Inflammatory macrophage treated with lipopolysaccharide for 4 hours (primary cell): ENCODE results near the gene SKOR1.
A peak's percentile ranks its signal among the peaks of the same experiment; 100 is the strongest.

Experiments
- DNase-seq: peaks from one replicate; pipeline ENCODE4 v3.0.0-alpha.2; 2020

Gene SKOR1

DNA sequence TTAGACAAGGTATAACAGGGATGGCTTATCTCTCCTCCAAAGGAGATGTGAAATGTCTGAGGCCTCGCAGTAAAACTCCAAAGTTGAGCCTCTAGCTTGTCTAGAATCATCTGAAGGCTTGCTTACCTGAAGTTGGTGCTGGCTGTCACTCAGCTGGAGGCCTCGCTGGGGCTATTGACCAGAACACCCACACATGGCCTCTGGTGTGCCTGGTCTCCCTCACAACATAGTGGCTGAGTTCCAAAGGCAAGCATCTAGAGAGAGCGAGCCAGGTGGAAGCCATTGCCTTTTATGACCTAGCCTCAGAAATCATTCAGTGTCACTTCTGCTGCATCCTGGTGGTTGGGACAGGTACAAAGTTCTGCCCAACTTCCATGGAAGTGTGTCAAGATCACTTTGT lies 31.9 kb downstream of the SKOR1 start:
- no peak for DNase-seq

GRCh38 chr15:67859331-67859946 lies 34.1 kb downstream of the SKOR1 start:
- no peak for DNase-seq

DNA sequence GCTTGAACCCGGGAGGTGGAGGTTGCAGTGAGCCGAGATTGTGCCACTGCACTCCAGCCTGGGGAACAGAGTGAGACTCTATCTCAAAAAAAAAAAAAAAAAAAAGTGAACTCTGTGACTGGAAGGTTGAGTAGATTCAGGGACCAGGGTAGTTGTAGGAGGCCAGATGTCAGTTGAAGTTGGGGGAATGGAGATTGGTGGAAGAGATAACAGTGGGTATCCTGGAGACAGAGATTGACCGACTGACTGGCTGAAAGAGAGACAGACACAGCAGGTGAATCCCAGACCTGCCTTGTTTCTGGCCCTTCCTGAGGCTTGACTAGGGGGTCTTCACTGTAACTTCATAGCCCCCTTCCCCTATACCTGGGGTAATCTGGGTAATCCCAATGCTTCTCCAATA lies 36.7 kb downstream of the SKOR1 start:
- no peak for DNase-seq

- no peak for DNase-seq
Measured at GRCh38 chr15:67862750-67863441, 37.6 kb downstream of the SKOR1 start.

GRCh38 chr15:67863442-67863987 lies 38.2 kb downstream of the SKOR1 start:
- peak; percentile 73 for DNase-seq

DNA sequence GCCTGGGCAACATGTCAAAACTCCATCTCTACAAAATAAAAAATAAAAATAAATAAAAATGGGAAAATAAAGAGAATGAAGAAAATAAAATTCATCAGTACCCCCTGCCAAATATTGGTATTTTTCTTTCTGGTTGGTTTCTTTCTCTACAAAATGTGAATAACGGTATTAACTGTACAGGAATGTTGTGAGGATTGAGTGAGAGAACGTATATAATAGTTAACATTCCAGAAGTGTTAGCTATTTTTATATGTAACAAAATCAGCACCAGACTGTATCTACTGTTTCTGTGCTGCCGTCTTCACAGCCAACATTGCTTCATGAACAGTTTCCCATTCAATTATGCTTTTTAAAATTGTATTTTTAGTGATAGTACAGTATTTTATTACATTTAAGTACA lies 40.0 kb downstream of the SKOR1 start:
- no peak for DNase-seq

DNA sequence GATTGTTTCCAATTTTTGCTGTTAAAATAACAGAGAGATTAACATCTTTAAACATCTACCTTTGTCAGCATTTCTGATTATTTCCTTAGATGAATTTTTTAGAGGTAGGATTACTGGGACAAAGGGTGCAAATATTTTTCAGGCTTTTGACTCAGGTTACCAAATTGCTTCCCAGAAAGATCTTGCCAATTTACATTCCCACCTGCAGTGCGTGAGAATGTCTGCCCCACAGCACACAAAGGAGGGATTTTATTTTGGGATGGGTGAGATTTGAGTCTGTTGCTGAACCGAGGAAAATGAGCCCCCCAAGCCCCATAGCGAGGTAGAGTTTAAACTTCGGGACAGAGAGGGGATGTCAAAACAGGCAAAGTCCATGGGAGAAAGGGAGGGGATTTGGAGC lies 40.5 kb downstream of the SKOR1 start:
- DNase-seq = no peak

- DNase-seq = no peak
Measured at GRCh38 chr15:67869701-67870100, 44.4 kb downstream of the SKOR1 start.

GRCh38 chr15:67870868-67871408 lies 45.6 kb downstream of the SKOR1 start:
- DNase-seq = no peak

- no peak for DNase-seq
Measured at GRCh38 chr15:67873777-67874176, 48.5 kb downstream of the SKOR1 start.

DNA sequence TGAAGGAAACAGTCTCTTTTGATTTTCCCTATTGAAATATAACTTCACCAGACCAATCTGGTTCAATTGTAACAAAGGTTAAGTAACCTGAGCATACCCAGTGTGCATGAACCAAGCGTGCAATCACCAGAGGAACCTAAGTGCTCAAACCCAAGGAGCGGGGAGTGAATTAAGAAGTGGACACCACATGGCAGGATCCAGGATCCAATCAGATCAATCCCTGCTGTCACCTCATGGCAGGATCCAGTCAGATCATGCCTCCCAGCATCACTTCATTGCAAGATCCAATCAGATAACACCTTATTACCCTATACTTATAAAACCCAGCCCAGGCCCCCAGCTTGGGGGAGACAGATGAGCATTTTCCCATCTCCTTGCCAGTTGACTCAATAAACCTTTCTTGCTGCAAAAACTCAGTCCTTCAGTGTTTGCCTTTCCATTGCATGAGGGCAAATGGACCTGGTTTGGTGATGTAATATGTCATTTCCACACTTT lies 53.5 kb downstream of the SKOR1 start:
- DNase-seq = no peak

DNA sequence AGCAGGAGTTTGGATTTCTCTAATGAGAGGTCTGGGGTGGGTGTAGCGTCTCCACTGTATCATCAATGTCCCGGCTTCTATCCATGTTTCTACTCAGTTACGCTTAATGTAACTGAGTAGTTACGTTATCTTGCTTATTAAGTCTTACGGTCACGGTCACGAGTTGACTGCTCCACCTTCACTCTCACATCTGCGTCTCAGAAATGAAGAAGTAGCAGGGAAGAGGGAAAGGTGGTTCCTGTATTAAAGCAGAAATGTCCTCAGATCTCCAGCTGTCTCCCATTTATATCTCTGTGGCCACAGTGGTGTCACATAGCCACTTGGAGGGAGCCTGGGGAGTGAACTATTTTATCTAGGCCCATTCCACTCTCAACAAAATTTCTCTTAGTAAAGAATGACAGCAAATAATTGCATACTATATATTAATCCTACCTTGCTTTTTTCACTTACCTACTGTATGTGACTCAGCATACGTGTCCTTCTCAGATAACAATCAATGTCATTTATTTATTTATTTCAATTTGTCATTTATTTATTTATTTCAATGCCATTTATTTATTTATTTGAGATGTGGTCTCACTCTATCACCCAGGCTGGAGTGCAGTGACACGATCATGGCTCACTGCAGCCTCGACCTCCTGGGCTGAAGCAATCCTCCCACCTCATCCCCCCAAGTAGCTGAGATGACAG lies 54.3 kb downstream of the SKOR1 start:
- DNase-seq = peak; percentile 63

- peak; percentile 82 for DNase-seq
Measured at GRCh38 chr15:67880651-67881182, 55.4 kb downstream of the SKOR1 start.

GRCh38 chr15:67882487-67883233 lies 57.4 kb downstream of the SKOR1 start:
- DNase-seq = peak; percentile 77

- DNase-seq = no peak
Measured at GRCh38 chr15:67883234-67883773, 58.0 kb downstream of the SKOR1 start.

- DNase-seq = no peak
Measured at GRCh38 chr15:67884009-67884408, 58.7 kb downstream of the SKOR1 start.
